ENCODE results near the gene TAS2R42. TPM values are rescaled to one million over a fixed set of nuclear protein-coding genes. Genes with fewer than 3 reads are reported as not detected.

TAS2R42 gene
- total RNA-seq, 1 donor from 2014 or later = not detected

DNA sequence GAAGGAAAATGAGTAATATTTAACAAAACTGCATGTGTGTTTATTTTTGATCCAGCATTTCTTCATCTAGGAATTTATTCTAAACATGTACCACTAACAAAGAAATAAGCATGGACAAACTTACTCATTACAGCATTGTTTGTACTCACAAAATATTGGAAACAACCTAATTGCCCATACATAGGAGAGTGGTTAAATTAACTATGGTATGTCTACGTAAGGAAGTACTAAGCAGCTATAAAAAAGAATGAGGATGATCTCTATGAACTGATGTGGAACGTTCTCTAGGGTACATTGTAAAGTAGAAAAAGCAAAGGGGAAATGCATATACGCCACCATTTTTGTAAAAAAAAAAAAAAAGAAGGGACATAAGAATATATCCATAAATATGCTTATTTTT is 17.4 kb upstream of the TAS2R42 start:
- intact Hi-C loops (cut with micrococcal nuclease) = no loop called here
- no peak for TF ChIP-seq CTCF (IDR thresholded peaks at IDR 0.05; ENCODE audit: borderline replicate concordance)

DNA sequence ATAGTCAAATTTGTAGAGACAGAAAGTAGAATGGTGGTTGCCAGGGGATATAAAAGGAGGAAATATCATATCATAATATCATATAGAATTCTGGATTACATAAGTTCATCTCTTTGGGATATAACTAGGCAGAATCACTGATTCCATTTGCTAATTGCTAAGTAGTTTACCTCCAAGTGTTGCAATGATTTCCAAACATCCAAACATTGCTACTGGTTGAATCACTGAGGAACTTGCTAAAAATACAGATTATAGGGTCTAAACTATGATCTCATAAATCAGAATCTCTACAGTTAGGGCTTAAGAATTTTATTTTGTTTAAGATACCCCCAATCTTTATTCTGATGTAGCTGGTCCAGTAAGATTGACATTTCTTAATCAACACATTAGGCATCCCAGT is 16.1 kb upstream of the TAS2R42 start:
- Histone ChIP-seq H3K9me3 (replicated peaks) (peaks cover 4% of the 10 kb centered on the region), H3K36me3 (no peaks in the 10 kb centered on the region), H3K4me1 (no peaks in the 10 kb centered on the region), H3K4me3 (no peak overlapping the region), H3K27ac (replicated peaks) (no peak overlapping the region), H3K27me3 (ENCODE audit: low read depth) (no peaks in the 10 kb centered on the region)
- no peak for TF ChIP-seq CTCF (IDR thresholded peaks at IDR 0.05; ENCODE audit: borderline replicate concordance)
- intact Hi-C loops (cut with micrococcal nuclease) = no loop called here
- DNase-seq = no peak

More for the DNA sequence above, 17.4 kb upstream of the TAS2R42 start:
- Histone ChIP-seq H3K36me3 (no peaks in the 10 kb centered on the region), H3K4me3 (no peak overlapping the region), H3K27me3 (ENCODE audit: low read depth) (no peaks in the 10 kb centered on the region), H3K9me3 (replicated peaks) (peaks cover 4% of the 10 kb centered on the region), H3K4me1 (no peaks in the 10 kb centered on the region), H3K27ac (replicated peaks) (no peak overlapping the region)
- no peak for DNase-seq

GRCh38 chr12:11183011-11183410 is 3.7 kb downstream of the TAS2R42 start:
- intact Hi-C loops (cut with micrococcal nuclease) = no loop called here
- H3K27me3 ChIP-seq (ENCODE audit: low read depth) = no peaks in the 10 kb centered on the region
- DNase-seq = no peak
- no peaks in the 10 kb centered on the region for H3K36me3 ChIP-seq
- no peaks in the 10 kb centered on the region for H3K4me1 ChIP-seq
- TF ChIP-seq CTCF (IDR thresholded peaks at IDR 0.05; ENCODE audit: borderline replicate concordance) = no peak
- no peak overlapping the region for H3K27ac ChIP-seq (replicated peaks)
- H3K4me3 ChIP-seq = no peak overlapping the region
- no peaks in the 10 kb centered on the region for H3K9me3 ChIP-seq (replicated peaks)

GRCh38 chr12:11182529-11182928 is 4.2 kb downstream of the TAS2R42 start:
- no peaks in the 10 kb centered on the region for H3K36me3 ChIP-seq
- TF ChIP-seq CTCF (IDR thresholded peaks at IDR 0.05; ENCODE audit: borderline replicate concordance) = no peak
- intact Hi-C loops (cut with micrococcal nuclease) = no loop called here
- no peaks in the 10 kb centered on the region for H3K9me3 ChIP-seq (replicated peaks)
- H3K27ac ChIP-seq (replicated peaks) = no peak overlapping the region
- no peaks in the 10 kb centered on the region for H3K4me1 ChIP-seq
- no peak for DNase-seq
- no peak overlapping the region for H3K4me3 ChIP-seq
- no peaks in the 10 kb centered on the region for H3K27me3 ChIP-seq (ENCODE audit: low read depth)

DNA sequence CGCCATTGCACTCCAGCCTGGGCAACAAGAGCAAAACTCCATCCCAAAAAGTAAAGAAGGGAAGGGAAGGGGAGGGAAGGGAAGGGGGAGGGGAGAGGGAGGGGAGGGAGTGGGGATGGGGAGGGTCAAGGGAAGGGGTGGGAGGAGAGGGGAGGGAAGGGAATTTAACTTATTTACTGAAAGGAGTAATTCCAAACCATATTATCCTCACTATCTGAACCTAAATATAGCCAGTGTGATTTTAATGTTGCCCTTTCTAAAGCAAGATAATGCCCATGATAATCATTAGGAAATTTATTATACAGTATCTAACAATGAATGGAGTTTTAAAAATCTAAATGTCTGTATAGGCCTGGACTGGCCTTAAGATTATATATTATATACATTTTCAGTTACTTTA is 8.5 kb downstream of the TAS2R42 start:
- Histone ChIP-seq H3K27ac (replicated peaks) (no peak overlapping the region), H3K4me3 (no peak overlapping the region), H3K27me3 (ENCODE audit: low read depth) (no peaks in the 10 kb centered on the region), H3K4me1 (peaks cover under 1% of the 10 kb centered on the region), H3K9me3 (replicated peaks) (no peaks in the 10 kb centered on the region), H3K36me3 (peaks cover 3% of the 10 kb centered on the region)
- intact Hi-C loops (cut with micrococcal nuclease) = no loop called here
- DNase-seq = no peak
- TF ChIP-seq CTCF (IDR thresholded peaks at IDR 0.05; ENCODE audit: borderline replicate concordance) = no peak

DNA sequence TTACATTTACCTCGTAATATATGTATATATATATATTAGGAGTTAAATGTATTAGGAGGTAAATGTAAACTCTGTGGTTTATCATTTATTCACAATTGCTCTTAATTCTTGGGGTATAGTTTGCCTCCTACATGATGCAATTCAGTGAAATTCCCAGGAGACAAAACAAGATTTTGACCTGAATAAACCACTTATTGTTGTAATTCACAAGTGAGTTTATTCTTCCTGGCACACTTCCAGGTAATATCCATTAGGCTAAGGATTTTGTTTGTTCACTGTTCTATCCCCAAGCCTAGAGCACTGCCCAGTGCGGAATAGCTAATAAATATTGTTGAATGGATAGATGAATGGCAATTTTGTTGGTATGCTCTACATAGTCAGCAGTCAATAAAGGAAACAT is 12.7 kb downstream of the TAS2R42 start:
- Histone ChIP-seq H3K27me3 (ENCODE audit: low read depth) (no peaks in the 10 kb centered on the region), H3K9me3 (replicated peaks) (no peaks in the 10 kb centered on the region), H3K27ac (replicated peaks) (no peak overlapping the region), H3K4me1 (peaks cover 41% of the 10 kb centered on the region), H3K4me3 (no peak overlapping the region), H3K36me3 (peaks cover 3% of the 10 kb centered on the region)
- intact Hi-C loops (cut with micrococcal nuclease) = no loop called here
- TF ChIP-seq CTCF (IDR thresholded peaks at IDR 0.05; ENCODE audit: borderline replicate concordance) = no peak
- no peak for DNase-seq

Data from left ventricle myocardium inferior (tissue), 1 donor.